ENCODE data around the gene HECTD1. TPM values are rescaled to one million over a fixed set of nuclear protein-coding genes. Genes with fewer than 3 reads are reported as not detected.

Gene HECTD1
- total RNA-seq, 1 experiment from 2014 or later = 88.5 TPM

DNA sequence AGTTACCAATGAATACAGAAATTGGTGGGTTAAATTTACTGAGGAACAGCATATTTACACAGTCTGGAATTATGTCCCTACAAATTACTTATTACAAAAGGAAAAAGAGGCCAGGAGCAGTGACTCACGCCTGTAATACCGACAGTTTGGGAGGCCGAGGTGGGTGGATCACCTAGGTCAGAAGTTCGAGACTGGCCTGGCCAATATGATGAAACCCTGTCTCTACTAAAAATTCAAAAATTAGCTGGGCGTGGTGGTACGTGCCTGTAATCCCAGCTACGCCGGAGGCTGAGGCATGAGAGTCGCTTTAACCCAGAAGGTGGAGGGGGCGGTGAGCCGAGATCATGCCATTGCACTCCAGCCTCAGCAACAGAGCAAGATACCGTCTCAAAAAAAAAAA, 52.6 kb downstream of the HECTD1 start (continued):
- no peak for TF ChIP-seq FOXP1 (CRISPR knock-in tag; IDR thresholded peaks at IDR 0.05; ENCODE audit: borderline replicate concordance)
- TF ChIP-seq, protein P1, sequence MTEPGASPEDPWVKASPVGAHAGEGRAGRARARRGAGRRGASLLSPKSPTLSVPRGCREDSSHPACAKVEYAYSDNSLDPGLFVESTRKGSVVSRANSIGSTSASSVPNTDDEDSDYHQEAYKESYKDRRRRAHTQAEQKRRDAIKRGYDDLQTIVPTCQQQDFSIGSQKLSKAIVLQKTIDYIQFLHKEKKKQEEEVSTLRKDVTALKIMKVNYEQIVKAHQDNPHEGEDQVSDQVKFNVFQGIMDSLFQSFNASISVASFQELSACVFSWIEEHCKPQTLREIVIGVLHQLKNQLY (CRISPR knock-in tag; IDR thresholded peaks at IDR 0.05) = no peak

DNA sequence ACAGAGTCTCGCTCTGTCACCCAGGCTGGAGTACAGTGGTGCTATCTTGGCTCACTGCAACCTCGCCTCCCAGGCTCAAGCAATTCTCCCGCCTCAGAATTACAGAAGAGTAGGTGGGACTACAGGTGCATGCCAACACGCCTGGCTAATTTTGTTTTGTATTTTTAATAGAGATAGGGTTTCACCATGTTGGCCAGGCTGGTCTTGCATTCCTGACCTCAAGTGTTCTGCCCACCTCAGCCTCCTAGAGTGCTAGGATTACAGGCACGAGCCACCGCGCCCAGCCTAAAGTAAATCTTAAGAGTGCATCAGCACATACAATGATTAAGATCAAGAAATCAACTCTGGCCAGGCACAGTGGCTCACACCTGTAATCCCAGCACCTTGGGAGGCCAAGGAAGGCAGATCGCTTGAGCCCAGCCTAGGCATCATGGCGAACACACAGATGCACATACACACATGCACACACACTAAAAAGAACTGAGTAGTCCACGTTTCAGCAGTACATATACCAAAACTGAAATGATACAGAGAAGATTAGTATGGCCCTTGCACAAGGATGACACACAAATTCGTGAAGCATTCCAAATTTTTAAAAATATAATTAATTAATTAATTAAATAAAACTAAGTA, 65.0 kb downstream of the HECTD1 start:
- DNase-seq (ENCODE audit: low spot score) (no peak), ATAC-seq (no peak)
- Mint-ChIP-seq H3K4me3 (no peak overlapping the region), H3K4me1 (no peaks in the 10 kb centered on the region), H3K9me3 (no peaks in the 10 kb centered on the region), H3K27me3 (ENCODE audit: low read depth) (no peaks in the 10 kb centered on the region), H3K36me3 (peaks cover 43% of the 10 kb centered on the region), H3K27ac (no peak overlapping the region)
- TF ChIP-seq, protein P2, sequence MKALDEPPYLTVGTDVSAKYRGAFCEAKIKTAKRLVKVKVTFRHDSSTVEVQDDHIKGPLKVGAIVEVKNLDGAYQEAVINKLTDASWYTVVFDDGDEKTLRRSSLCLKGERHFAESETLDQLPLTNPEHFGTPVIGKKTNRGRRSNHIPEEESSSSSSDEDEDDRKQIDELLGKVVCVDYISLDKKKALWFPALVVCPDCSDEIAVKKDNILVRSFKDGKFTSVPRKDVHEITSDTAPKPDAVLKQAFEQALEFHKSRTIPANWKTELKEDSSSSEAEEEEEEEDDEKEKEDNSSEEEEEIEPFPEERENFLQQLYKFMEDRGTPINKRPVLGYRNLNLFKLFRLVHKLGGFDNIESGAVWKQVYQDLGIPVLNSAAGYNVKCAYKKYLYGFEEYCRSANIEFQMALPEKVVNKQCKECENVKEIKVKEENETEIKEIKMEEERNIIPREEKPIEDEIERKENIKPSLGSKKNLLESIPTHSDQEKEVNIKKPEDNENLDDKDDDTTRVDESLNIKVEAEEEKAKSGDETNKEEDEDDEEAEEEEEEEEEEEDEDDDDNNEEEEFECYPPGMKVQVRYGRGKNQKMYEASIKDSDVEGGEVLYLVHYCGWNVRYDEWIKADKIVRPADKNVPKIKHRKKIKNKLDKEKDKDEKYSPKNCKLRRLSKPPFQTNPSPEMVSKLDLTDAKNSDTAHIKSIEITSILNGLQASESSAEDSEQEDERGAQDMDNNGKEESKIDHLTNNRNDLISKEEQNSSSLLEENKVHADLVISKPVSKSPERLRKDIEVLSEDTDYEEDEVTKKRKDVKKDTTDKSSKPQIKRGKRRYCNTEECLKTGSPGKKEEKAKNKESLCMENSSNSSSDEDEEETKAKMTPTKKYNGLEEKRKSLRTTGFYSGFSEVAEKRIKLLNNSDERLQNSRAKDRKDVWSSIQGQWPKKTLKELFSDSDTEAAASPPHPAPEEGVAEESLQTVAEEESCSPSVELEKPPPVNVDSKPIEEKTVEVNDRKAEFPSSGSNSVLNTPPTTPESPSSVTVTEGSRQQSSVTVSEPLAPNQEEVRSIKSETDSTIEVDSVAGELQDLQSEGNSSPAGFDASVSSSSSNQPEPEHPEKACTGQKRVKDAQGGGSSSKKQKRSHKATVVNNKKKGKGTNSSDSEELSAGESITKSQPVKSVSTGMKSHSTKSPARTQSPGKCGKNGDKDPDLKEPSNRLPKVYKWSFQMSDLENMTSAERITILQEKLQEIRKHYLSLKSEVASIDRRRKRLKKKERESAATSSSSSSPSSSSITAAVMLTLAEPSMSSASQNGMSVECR (CRISPR knock-in tag; IDR thresholded peaks at IDR 0.05; ENCODE audit: borderline replicate concordance) = no peak
- ChIA-PET CTCF (no interaction called here), POLR2A (no interaction called here)

DNA sequence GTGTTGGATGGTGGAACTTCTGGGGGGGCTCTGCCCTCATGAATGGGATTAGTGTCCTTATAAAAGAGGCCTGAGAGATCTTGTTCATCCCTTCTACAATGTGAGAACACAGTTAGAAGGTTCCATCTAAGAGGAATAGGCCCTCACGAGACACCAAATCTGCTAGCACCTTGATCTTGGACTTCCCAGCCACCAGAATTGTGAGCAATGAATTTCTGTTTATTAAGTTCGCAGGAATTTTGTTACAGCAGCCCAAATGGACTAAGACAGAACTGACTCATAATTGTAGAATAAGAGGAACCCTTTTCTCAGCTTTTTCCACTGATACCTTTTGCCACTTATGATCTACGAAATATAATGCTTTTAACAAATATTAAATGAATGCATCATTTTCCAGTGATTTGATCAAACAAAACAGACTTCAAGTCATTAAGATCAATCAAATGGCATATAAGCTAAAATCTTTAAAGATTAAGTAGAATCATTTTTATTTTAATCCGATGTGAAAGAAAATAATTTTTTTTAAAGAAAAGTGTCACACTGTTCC, 68.2 kb downstream of the HECTD1 start:
- Mint-ChIP-seq H3K9me3 (no peaks in the 10 kb centered on the region), H3K36me3 (peaks cover 46% of the 10 kb centered on the region), H3K4me3 (no peak overlapping the region), H3K27me3 (ENCODE audit: low read depth) (no peaks in the 10 kb centered on the region), H3K4me1 (no peaks in the 10 kb centered on the region), H3K27ac (no peak overlapping the region)
- no peak for TF ChIP-seq NR3C1 (CRISPR knock-in tag; conservative IDR thresholded peaks at IDR 0.05; ENCODE audit: low read depth)
- TF ChIP-seq, protein P3, sequence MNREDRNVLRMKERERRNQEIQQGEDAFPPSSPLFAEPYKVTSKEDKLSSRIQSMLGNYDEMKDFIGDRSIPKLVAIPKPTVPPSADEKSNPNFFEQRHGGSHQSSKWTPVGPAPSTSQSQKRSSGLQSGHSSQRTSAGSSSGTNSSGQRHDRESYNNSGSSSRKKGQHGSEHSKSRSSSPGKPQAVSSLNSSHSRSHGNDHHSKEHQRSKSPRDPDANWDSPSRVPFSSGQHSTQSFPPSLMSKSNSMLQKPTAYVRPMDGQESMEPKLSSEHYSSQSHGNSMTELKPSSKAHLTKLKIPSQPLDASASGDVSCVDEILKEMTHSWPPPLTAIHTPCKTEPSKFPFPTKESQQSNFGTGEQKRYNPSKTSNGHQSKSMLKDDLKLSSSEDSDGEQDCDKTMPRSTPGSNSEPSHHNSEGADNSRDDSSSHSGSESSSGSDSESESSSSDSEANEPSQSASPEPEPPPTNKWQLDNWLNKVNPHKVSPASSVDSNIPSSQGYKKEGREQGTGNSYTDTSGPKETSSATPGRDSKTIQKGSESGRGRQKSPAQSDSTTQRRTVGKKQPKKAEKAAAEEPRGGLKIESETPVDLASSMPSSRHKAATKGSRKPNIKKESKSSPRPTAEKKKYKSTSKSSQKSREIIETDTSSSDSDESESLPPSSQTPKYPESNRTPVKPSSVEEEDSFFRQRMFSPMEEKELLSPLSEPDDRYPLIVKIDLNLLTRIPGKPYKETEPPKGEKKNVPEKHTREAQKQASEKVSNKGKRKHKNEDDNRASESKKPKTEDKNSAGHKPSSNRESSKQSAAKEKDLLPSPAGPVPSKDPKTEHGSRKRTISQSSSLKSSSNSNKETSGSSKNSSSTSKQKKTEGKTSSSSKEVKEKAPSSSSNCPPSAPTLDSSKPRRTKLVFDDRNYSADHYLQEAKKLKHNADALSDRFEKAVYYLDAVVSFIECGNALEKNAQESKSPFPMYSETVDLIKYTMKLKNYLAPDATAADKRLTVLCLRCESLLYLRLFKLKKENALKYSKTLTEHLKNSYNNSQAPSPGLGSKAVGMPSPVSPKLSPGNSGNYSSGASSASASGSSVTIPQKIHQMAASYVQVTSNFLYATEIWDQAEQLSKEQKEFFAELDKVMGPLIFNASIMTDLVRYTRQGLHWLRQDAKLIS (CRISPR knock-in tag; IDR thresholded peaks at IDR 0.05; ENCODE audit: borderline replicate concordance) = no peak
- POLR2A ChIA-PET = no interaction called here
- no peak for DNase-seq (ENCODE audit: low spot score)
- CTCF ChIA-PET = no interaction called here
- ATAC-seq = no peak

DNA sequence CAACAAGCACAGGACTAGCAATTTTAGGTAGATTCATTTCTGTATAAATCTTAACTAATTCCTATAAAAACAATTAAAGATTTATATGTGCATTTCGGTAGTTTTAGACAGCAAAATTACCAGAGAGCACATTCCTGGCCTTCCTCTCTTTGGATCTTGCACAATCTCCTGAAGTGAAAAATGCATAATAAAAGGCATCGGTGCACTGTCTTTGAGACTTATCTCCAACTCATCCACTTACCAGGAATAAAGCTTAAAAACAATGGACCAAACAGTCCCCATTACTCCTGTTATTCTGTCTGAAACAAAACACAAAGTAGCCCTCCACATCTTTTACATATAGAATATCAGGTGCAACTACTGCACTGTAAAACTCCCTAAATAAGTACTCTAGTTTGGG, 69.3 kb downstream of the HECTD1 start:
- no peak for ATAC-seq
- no peak for DNase-seq (ENCODE audit: low spot score)
- H3K27me3 Mint-ChIP-seq (ENCODE audit: low read depth) = no peaks in the 10 kb centered on the region
- H3K9me3 Mint-ChIP-seq = no peaks in the 10 kb centered on the region
- no peak overlapping the region for H3K4me3 Mint-ChIP-seq
- CTCF ChIA-PET = no interaction called here
- H3K36me3 Mint-ChIP-seq = peaks cover 43% of the 10 kb centered on the region
- no peaks in the 10 kb centered on the region for H3K4me1 Mint-ChIP-seq
- no peak overlapping the region for H3K27ac Mint-ChIP-seq
- POLR2A ChIA-PET = no interaction called here
- TF ChIP-seq, protein P4, sequence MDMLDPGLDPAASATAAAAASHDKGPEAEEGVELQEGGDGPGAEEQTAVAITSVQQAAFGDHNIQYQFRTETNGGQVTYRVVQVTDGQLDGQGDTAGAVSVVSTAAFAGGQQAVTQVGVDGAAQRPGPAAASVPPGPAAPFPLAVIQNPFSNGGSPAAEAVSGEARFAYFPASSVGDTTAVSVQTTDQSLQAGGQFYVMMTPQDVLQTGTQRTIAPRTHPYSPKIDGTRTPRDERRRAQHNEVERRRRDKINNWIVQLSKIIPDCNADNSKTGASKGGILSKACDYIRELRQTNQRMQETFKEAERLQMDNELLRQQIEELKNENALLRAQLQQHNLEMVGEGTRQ (CRISPR knock-in tag; IDR thresholded peaks at IDR 0.05) = no peak
- no peak for TF ChIP-seq GABPB1 (CRISPR knock-in tag; IDR thresholded peaks at IDR 0.05)
- TF ChIP-seq EMX1 (CRISPR knock-in tag; IDR thresholded peaks at IDR 0.05) = no peak
- TF ChIP-seq TEAD4 (CRISPR knock-in tag; IDR thresholded peaks at IDR 0.05) = no peak
- TF ChIP-seq, protein P5, sequence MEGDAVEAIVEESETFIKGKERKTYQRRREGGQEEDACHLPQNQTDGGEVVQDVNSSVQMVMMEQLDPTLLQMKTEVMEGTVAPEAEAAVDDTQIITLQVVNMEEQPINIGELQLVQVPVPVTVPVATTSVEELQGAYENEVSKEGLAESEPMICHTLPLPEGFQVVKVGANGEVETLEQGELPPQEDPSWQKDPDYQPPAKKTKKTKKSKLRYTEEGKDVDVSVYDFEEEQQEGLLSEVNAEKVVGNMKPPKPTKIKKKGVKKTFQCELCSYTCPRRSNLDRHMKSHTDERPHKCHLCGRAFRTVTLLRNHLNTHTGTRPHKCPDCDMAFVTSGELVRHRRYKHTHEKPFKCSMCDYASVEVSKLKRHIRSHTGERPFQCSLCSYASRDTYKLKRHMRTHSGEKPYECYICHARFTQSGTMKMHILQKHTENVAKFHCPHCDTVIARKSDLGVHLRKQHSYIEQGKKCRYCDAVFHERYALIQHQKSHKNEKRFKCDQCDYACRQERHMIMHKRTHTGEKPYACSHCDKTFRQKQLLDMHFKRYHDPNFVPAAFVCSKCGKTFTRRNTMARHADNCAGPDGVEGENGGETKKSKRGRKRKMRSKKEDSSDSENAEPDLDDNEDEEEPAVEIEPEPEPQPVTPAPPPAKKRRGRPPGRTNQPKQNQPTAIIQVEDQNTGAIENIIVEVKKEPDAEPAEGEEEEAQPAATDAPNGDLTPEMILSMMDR (IDR thresholded peaks at IDR 0.05) = no peak

All from WTC11 (cell line).